HG03521 (cell line): ENCODE results near the gene PRUNE1.

ENCODE experiments used
- ATAC-seq: cut with Tn5 transposase; IDR thresholded peaks from one replicate; pipeline ENCODE4 v1.9.1; 2021; ENCODE audit warnings: mild to moderate bottlenecking, moderate library complexity; ENCODE audit not compliant: unreplicated experiment

Gene PRUNE1

GRCh38 chr1:151072224-151072623 lies 64.0 kb downstream of the PRUNE1 start:
- ATAC-seq = no peak
